Pulmonary artery endothelial cell (primary cell): ENCODE results near the gene SORCS1. TPM values are rescaled to one million over a fixed set of nuclear protein-coding genes. Genes with fewer than 3 reads are reported as not detected.

ENCODE experiments used
- DNase-seq: peaks from one replicate; pipeline ENCODE4 v3.0.0-alpha.2; 2011; ENCODE audit warnings: low read depth, low spot score
- total RNA-seq: library from RNA; depleted of rRNA; stranded (reverse); fragments of >200 nt; gene quantifications from 2 replicates; pipeline ENCODE4 v1.2.3, GENCODE V29; 2014

The SORCS1 gene
- total RNA-seq, 1 donor from 2014 or later, result not detected

GRCh38 chr10:106825576-106826364 lies 338.7 kb downstream of the SORCS1 start:
- no peak for DNase-seq

- DNase-seq, result no peak
These were observed 343.9 kb downstream of the SORCS1 start for GRCh38 chr10:106820579-106820978.

- DNase-seq, result no peak
These were observed 345.0 kb downstream of the SORCS1 start for GRCh38 chr10:106819490-106819889.

GRCh38 chr10:106816318-106817085 lies 348.0 kb downstream of the SORCS1 start:
- DNase-seq, result no peak

- DNase-seq, result no peak
These were observed 349.0 kb downstream of the SORCS1 start for GRCh38 chr10:106815427-106816043.

- no peak for DNase-seq
These were observed 359.4 kb downstream of the SORCS1 start for GRCh38 chr10:106804992-106805582.

GRCh38 chr10:106802949-106803348 lies 361.6 kb downstream of the SORCS1 start:
- no peak for DNase-seq

- DNase-seq, result no peak
These were observed 364.7 kb downstream of the SORCS1 start for GRCh38 chr10:106799776-106800175.

- no peak for DNase-seq
These were observed 368.9 kb downstream of the SORCS1 start for GRCh38 chr10:106795619-106796018.

- DNase-seq, result no peak
These were observed 370.9 kb downstream of the SORCS1 start for GRCh38 chr10:106793617-106794016.

- DNase-seq, result no peak
These were observed 374.9 kb downstream of the SORCS1 start for GRCh38 chr10:106789623-106790022.

GRCh38 chr10:106788982-106789381 lies 375.5 kb downstream of the SORCS1 start:
- no peak for DNase-seq

- no peak for DNase-seq
These were observed 379.0 kb downstream of the SORCS1 start for GRCh38 chr10:106785528-106785927.

GRCh38 chr10:106780632-106781031 lies 383.9 kb downstream of the SORCS1 start:
- no peak for DNase-seq

GRCh38 chr10:106777841-106778240 lies 386.7 kb downstream of the SORCS1 start:
- DNase-seq, result no peak

- no peak for DNase-seq
These were observed 389.4 kb downstream of the SORCS1 start for GRCh38 chr10:106775127-106775526.

GRCh38 chr10:106772957-106773356 lies 391.5 kb downstream of the SORCS1 start:
- no peak for DNase-seq

- no peak for DNase-seq
These were observed 393.4 kb downstream of the SORCS1 start for GRCh38 chr10:106771154-106771553.

GRCh38 chr10:106768204-106768603 lies 396.3 kb downstream of the SORCS1 start:
- DNase-seq, result no peak

- no peak for DNase-seq
These were observed 398.6 kb downstream of the SORCS1 start for GRCh38 chr10:106765928-106766327.

- no peak for DNase-seq
These were observed 399.2 kb downstream of the SORCS1 start for GRCh38 chr10:106765241-106765754.

GRCh38 chr10:106764360-106764759 lies 400.1 kb downstream of the SORCS1 start:
- DNase-seq, result no peak
